Measurements from ENCODE around the gene SMARCA2. TPM values are rescaled to one million over a fixed set of nuclear protein-coding genes. Genes with fewer than 3 reads are reported as not detected.
A peak's percentile ranks its signal among the peaks of the same experiment; 100 is the strongest.

Gene SMARCA2
- total RNA-seq, 1 donor from 2014 or later = 110 TPM

GRCh38 chr9:2158766-2159430 is 143.8 kb downstream of the SMARCA2 start:
- no peak for TF ChIP-seq CTCF (IDR thresholded peaks at IDR 0.05)
- Mint-ChIP-seq H3K36me3 (ENCODE audit: unreplicated experiment) (peaks cover 13% of the 10 kb centered on the region), H3K27me3 (ENCODE audit: unreplicated experiment) (no peaks in the 10 kb centered on the region), H3K27ac (ENCODE audit: unreplicated experiment) (peak overlapping the region; percentile 98), H3K9me3 (ENCODE audit: unreplicated experiment) (no peaks in the 10 kb centered on the region), H3K4me3 (ENCODE audit: unreplicated experiment) (peak overlapping the region; percentile 91), H3K4me1 (ENCODE audit: unreplicated experiment) (peaks cover 32% of the 10 kb centered on the region)
- no peak for DNase-seq (ENCODE audit: extremely low spot score, unreplicated experiment)

- Mint-ChIP-seq H3K27me3 (ENCODE audit: unreplicated experiment) (no peaks in the 10 kb centered on the region), H3K36me3 (ENCODE audit: unreplicated experiment) (peaks cover 19% of the 10 kb centered on the region), H3K27ac (ENCODE audit: unreplicated experiment) (peak overlapping the region; percentile 98), H3K4me1 (ENCODE audit: unreplicated experiment) (peaks cover 32% of the 10 kb centered on the region), H3K4me3 (ENCODE audit: unreplicated experiment) (peak overlapping the region; percentile 91), H3K9me3 (ENCODE audit: unreplicated experiment) (no peaks in the 10 kb centered on the region)
- no peak for TF ChIP-seq CTCF (IDR thresholded peaks at IDR 0.05)
- DNase-seq (ENCODE audit: extremely low spot score, unreplicated experiment) = no peak
Observed at GRCh38 chr9:2159521-2160454, 144.6 kb downstream of the SMARCA2 start.

- Mint-ChIP-seq H3K27ac (ENCODE audit: unreplicated experiment) (no peak overlapping the region), H3K4me3 (ENCODE audit: unreplicated experiment) (no peak overlapping the region)
Observed at GRCh38 chr9:2161661-2162060, 146.5 kb downstream of the SMARCA2 start.

GRCh38 chr9:2163231-2163885 is 148.2 kb downstream of the SMARCA2 start:
- Mint-ChIP-seq H3K4me3 (ENCODE audit: unreplicated experiment) (no peak overlapping the region), H3K27ac (ENCODE audit: unreplicated experiment) (no peak overlapping the region), H3K4me1 (ENCODE audit: unreplicated experiment) (peaks cover 19% of the 10 kb centered on the region), H3K9me3 (ENCODE audit: unreplicated experiment) (no peaks in the 10 kb centered on the region), H3K36me3 (ENCODE audit: unreplicated experiment) (peaks cover 29% of the 10 kb centered on the region), H3K27me3 (ENCODE audit: unreplicated experiment) (no peaks in the 10 kb centered on the region)
- no peak for DNase-seq (ENCODE audit: extremely low spot score, unreplicated experiment)
- no peak for TF ChIP-seq CTCF (IDR thresholded peaks at IDR 0.05)

More at GRCh38 chr9:2161661-2162060, 146.5 kb downstream of the SMARCA2 start:
- no peak for TF ChIP-seq CTCF (IDR thresholded peaks at IDR 0.05)
- no peaks in the 10 kb centered on the region for H3K9me3 Mint-ChIP-seq (ENCODE audit: unreplicated experiment)
- peaks cover 30% of the 10 kb centered on the region for H3K4me1 Mint-ChIP-seq (ENCODE audit: unreplicated experiment)
- no peaks in the 10 kb centered on the region for H3K27me3 Mint-ChIP-seq (ENCODE audit: unreplicated experiment)
- DNase-seq (ENCODE audit: extremely low spot score, unreplicated experiment) = no peak
- peaks cover 21% of the 10 kb centered on the region for H3K36me3 Mint-ChIP-seq (ENCODE audit: unreplicated experiment)
